T-helper 2 cell treated with Interferon-gamma antibody and Interleukin-4, amounts not matched to agents 100 ng/mL and 5 ng/mL, for 36 hours (primary cell): ENCODE data around the gene PRSS37. TPM values are rescaled to one million over a fixed set of nuclear protein-coding genes. Genes with fewer than 3 reads are reported as not detected.
"Not testable (repeated sequence)": the region's sequence is repeated elsewhere in the genome, so short reads cannot be mapped to it uniquely, and the experiment has no call there.

ENCODE experiments used
- intact Hi-C: fragments of 100-400 bp; cut with micrococcal nuclease; formaldehyde crosslinking; loops from one replicate; pipeline ENCODE4 v1.15.1; 2023
- total RNA-seq: library from RNA; stranded (reverse); gene quantifications from 2 replicates; pipeline ENCODE4 v1.2.3, GENCODE V29; 2022

Gene PRSS37
- not detected in 2 replicates for total RNA-seq

- intact Hi-C loops, result no loop called here
Measured at GRCh38 chr7:141841385-141841784, at the start of gene PRSS37. Gene PRSS37, minus strand, starts transcription at chr7:141841485. Its CDS starts 436 bp downstream, at chr7:141841049.

- intact Hi-C loops, result no loop called here
Measured at GRCh38 chr7:141889321-141889720, 48.0 kb upstream of the PRSS37 start.

- intact Hi-C loops, result no loop called here
Measured at GRCh38 chr7:141884539-141885225, 43.4 kb upstream of the PRSS37 start.

GRCh38 chr7:141880960-141881359 lies 39.7 kb upstream of the PRSS37 start:
- intact Hi-C loops, result no loop called here

GRCh38 chr7:141877365-141877764 lies 36.1 kb upstream of the PRSS37 start:
- intact Hi-C loops, result no loop called here

GRCh38 chr7:141876371-141876770 lies 35.1 kb upstream of the PRSS37 start:
- intact Hi-C loops, result no loop called here

- intact Hi-C loops, result no loop called here
Measured at GRCh38 chr7:141875453-141875852, 34.2 kb upstream of the PRSS37 start.

GRCh38 chr7:141874787-141875186 lies 33.5 kb upstream of the PRSS37 start:
- intact Hi-C loops, result no loop called here

- intact Hi-C loops, result no loop called here
Measured at GRCh38 chr7:141872931-141873330, 31.6 kb upstream of the PRSS37 start.

- intact Hi-C loops, result no loop called here
Measured at GRCh38 chr7:141866974-141867373, 25.7 kb upstream of the PRSS37 start.

GRCh38 chr7:141864765-141865447 lies 23.6 kb upstream of the PRSS37 start:
- intact Hi-C loops, result no loop called here

- intact Hi-C loops, result no loop called here
Measured at GRCh38 chr7:141860207-141860606, 18.9 kb upstream of the PRSS37 start.

- intact Hi-C loops, result no loop called here
Measured at GRCh38 chr7:141847996-141848395, 6.7 kb upstream of the PRSS37 start.

GRCh38 chr7:141844256-141844655 lies 3.0 kb upstream of the PRSS37 start:
- intact Hi-C loops, result no loop called here

- intact Hi-C loops, result no loop called here
Measured at GRCh38 chr7:141842904-141843303, 1.6 kb upstream of the PRSS37 start.

GRCh38 chr7:141840708-141841107 lies 577 bp downstream of the PRSS37 start:
- intact Hi-C loops, result no loop called here

GRCh38 chr7:141839256-141839655 lies 2.0 kb downstream of the PRSS37 start:
- intact Hi-C loops, result no loop called here

- intact Hi-C loops, result no loop called here
Measured at GRCh38 chr7:141838581-141838980, 2.7 kb downstream of the PRSS37 start.

GRCh38 chr7:141837683-141838082 lies 3.6 kb downstream of the PRSS37 start:
- intact Hi-C loops, result no loop called here

GRCh38 chr7:141822432-141822831 lies 18.9 kb downstream of the PRSS37 start:
- intact Hi-C loops, result not testable (repeated sequence)

- intact Hi-C loops, result no loop called here
Measured at GRCh38 chr7:141820067-141820466, 21.2 kb downstream of the PRSS37 start.

- intact Hi-C loops, result no loop called here
Measured at GRCh38 chr7:141792526-141792925, 48.8 kb downstream of the PRSS37 start.

- intact Hi-C loops, result no loop called here
Measured at GRCh38 chr7:141789917-141790316, 51.4 kb downstream of the PRSS37 start, which contains the start of gene TAS2R5. Gene TAS2R5, plus strand, starts transcription at chr7:141790217. Its CDS starts 145 bp downstream, at chr7:141790362.
